K562 (cell line): Measurements from ENCODE around the gene SYMPK. TPM values are rescaled to one million over a fixed set of nuclear protein-coding genes. Genes with fewer than 3 reads are reported as not detected.
A peak's percentile ranks its signal among the peaks of the same experiment; 100 is the strongest.

ENCODE experiments used
- ATAC-seq: fragments of 200-7000 bp; cut with Tn5 transposase; 3 replicates; pipeline ENCODE4 v1.9.1; 2020; ENCODE audit warnings: moderate library complexity
- BruUV-seq: library from RNA; stranded (reverse); fragments of 400-500 nt; replicated peaks from 2 replicates; lab custom pipeline; 2021; lab: Mats Ljungman, UMichigan
- CTCF ChIA-PET: fragments of 300-600 bp; formaldehyde crosslinking; extraction: SDS; loops from one replicate; lab custom pipeline; 2021; ENCODE audit warnings: low intra/inter-chr PET ratio; lab: Yijun Ruan, JAX
- POLR2A ChIA-PET: fragments of 300-600, 350-650 bp; sonication (Branson Sonifier 250); formaldehyde crosslinking; extraction: SDS; loops from one replicate; lab custom pipeline; 2021; ENCODE audit warnings: antibody characterized with exemption, inconsistent platforms; lab: Yijun Ruan, JAX
- DNase-seq, 4 experiments: peaks; one replicate each; pipeline versions ENCODE4 v3.0.0 to v3.0.0-alpha.2; 2011 to 2018; ENCODE audit warnings: low spot score in 3 of 4, mixed read lengths in 3 of 4; ENCODE audit errors: extremely low read depth in 1 of 4
- FAIRE-seq: peaks from 2 replicates; lab custom pipeline; 2011; peaks lifted over from hg19 to GRCh38; lab: Jason Lieb, UNC
- H2AFZ ChIP-seq: 2 replicates; pipeline ENCODE4 v1.6.0; 2011; ENCODE audit warnings: low read depth, low read length, control low read depth, inconsistent platforms
- H3K27ac ChIP-seq: fragments of 200-600 bp; 3 replicates; pipeline ENCODE4 v1.8.0; 2011; ENCODE audit warnings: low read depth, mild to moderate bottlenecking, control low read depth, inconsistent platforms, low read length, moderate library complexity, mixed read lengths; ENCODE audit errors: extremely low read depth
- H3K27me3 ChIP-seq, 2 experiments: fragments of 300-600 bp in 1 of 2; 2 replicates in 1 of 2; 3 replicates in 1 of 2; pipeline versions ENCODE4 v1.6.0 to v1.8.0; 2011; ENCODE audit warnings: inconsistent platforms in 2 of 2, low read length in 2 of 2, mild to moderate bottlenecking in 1 of 2, mixed read lengths in 1 of 2, moderate library complexity in 1 of 2; ENCODE audit not compliant: control insufficient read depth in 2 of 2, insufficient read depth in 2 of 2
- H3K36me3 ChIP-seq: fragments of 300-600 bp; 3 replicates; pipeline ENCODE4 v1.8.0; 2011; ENCODE audit warnings: mild to moderate bottlenecking, low read length, inconsistent platforms; ENCODE audit not compliant: control insufficient read depth, insufficient read depth
- H3K4me1 ChIP-seq, 2 experiments: fragments of 200-600 bp in 1 of 2; replicated peaks in 1 of 2; 2 replicates in 1 of 2; 3 replicates in 1 of 2; pipeline versions ENCODE4 v1.5.1 to v1.8.0; 2011; ENCODE audit warnings: inconsistent platforms in 2 of 2, low read length in 2 of 2, mild to moderate bottlenecking in 1 of 2, mixed read lengths in 1 of 2, moderate library complexity in 1 of 2; ENCODE audit not compliant: control insufficient read depth in 2 of 2, insufficient read depth in 2 of 2
- H3K4me2 ChIP-seq: 2 replicates; pipeline ENCODE4 v1.6.1; 2011; ENCODE audit warnings: low read length, control low read depth, inconsistent platforms, mixed read lengths; ENCODE audit not compliant: insufficient read depth
- H3K4me3 ChIP-seq: fragments of 200-600 bp; sonication (generic), shearing (Covaris generic); 2 replicates; pipeline ENCODE4 v1.5.1; 2016; ENCODE audit warnings: control low read depth, inconsistent platforms
- H3K79me2 ChIP-seq: fragments of 200-600 bp; 3 replicates; pipeline ENCODE4 v1.8.0; 2011; ENCODE audit warnings: low read length, inconsistent platforms; ENCODE audit not compliant: control insufficient read depth, insufficient read depth
- H3K9ac ChIP-seq, 2 experiments: 2 replicates each; pipeline versions ENCODE4 v1.6.0 to v1.6.1; 2011; ENCODE audit warnings: low read depth in 2 of 2, low read length in 2 of 2, control low read depth in 1 of 2, inconsistent platforms in 1 of 2, mild to moderate bottlenecking in 1 of 2, mixed read lengths in 1 of 2; ENCODE audit not compliant: insufficient read depth in 1 of 2
- H3K9me1 ChIP-seq: one replicate; pipeline ENCODE4 v1.6.0; 2011; ENCODE audit warnings: inconsistent platforms, mild to moderate bottlenecking, low read length, moderate library complexity; ENCODE audit not compliant: control insufficient read depth, insufficient read depth
- H3K9me3 ChIP-seq: replicated peaks from 2 replicates; pipeline ENCODE4 v1.5.1; 2011; ENCODE audit warnings: low read depth, low read length, inconsistent platforms; ENCODE audit not compliant: control insufficient read depth, insufficient read depth
- H4K20me1 ChIP-seq: replicated peaks from 2 replicates; pipeline ENCODE4 v1.6.1; 2011; ENCODE audit warnings: low read length, inconsistent platforms, mixed read lengths; ENCODE audit not compliant: control insufficient read depth, insufficient read depth
- BRF1 ChIP-seq: IDR thresholded peaks from 3 replicates; pipeline ENCODE4 v1.6.1; 2011; ENCODE audit warnings: borderline replicate concordance, mild to moderate bottlenecking; ENCODE audit not compliant: insufficient read length; ENCODE audit errors: extremely low read depth
- CHD1 ChIP-seq: fragments of 200-600 bp; sonication (generic); IDR thresholded peaks from one replicate; pipeline ENCODE4 v1.6.1; 2012; ENCODE audit warnings: mild to moderate bottlenecking, moderate library complexity, low read length, inconsistent platforms
- ELF2 ChIP-seq: fragments of 250-450 bp; sonication (Bioruptor Pico); IDR thresholded peaks from 2 replicates; pipeline ENCODE4 v1.5.0; 2021; ENCODE audit warnings: mild to moderate bottlenecking
- FOXK1 ChIP-seq: sonication (generic); formaldehyde crosslinking; IDR thresholded peaks from 2 replicates; pipeline ENCODE4 v1.8.0; 2022; ENCODE audit warnings: missing genetic modification reagents, mild to moderate bottlenecking, borderline replicate concordance
- KDM5B ChIP-seq: fragments of 200-600 bp; sonication (generic); IDR thresholded peaks from 2 replicates; pipeline ENCODE4 v1.6.1; 2012; ENCODE audit warnings: low read depth, mild to moderate bottlenecking, moderate library complexity, low read length, control low read depth, inconsistent platforms; ENCODE audit not compliant: insufficient replicate concordance
- MEF2A ChIP-seq: IDR thresholded peaks from 2 replicates; pipeline ENCODE4 v1.6.1; 2011; ENCODE audit warnings: low read depth, mild to moderate bottlenecking, low read length, moderate library complexity; ENCODE audit not compliant: control insufficient read depth
- MTA2 ChIP-seq: fragments of 450-650 bp; IDR thresholded peaks from 2 replicates; pipeline ENCODE4 v1.6.1; 2016; ENCODE audit warnings: low read depth
- POLR2H ChIP-seq: IDR thresholded peaks from 2 replicates; pipeline ENCODE4 v1.6.1; 2016; ENCODE audit warnings: missing genetic modification characterization, low read depth, mild to moderate bottlenecking, control low read depth, missing compliant biosample characterization, moderate library complexity
- RBM15 ChIP-seq: fragments of 200-400 bp; formaldehyde crosslinking; IDR thresholded peaks from 2 replicates; pipeline ENCODE4 v1.6.1; 2018; ENCODE audit warnings: mild to moderate bottlenecking, low read length, moderate library complexity; ENCODE audit not compliant: insufficient read depth
- RBM25 ChIP-seq: fragments of 200-400 bp; formaldehyde crosslinking; IDR thresholded peaks from 2 replicates; pipeline ENCODE4 v1.6.1; 2018; ENCODE audit warnings: low read length, low read depth, moderate library complexity; ENCODE audit not compliant: severe bottlenecking
- RUNX1 ChIP-seq: sonication (generic); IDR thresholded peaks from 2 replicates; pipeline ENCODE4 v1.6.1; 2016; ENCODE audit warnings: antibody characterized with exemption, low read depth
- SMARCC2 ChIP-seq: fragments of 450-650 bp; IDR thresholded peaks from 2 replicates; pipeline ENCODE4 v1.6.1; 2017; ENCODE audit warnings: antibody characterized with exemption, moderate library complexity, mild to moderate bottlenecking, low read depth
- ZNF197 ChIP-seq: fragments of 200-800 bp; sonication (Bioruptor generic); IDR thresholded peaks from 2 replicates; pipeline ENCODE4 v1.6.1; 2016; ENCODE audit warnings: low read depth, missing genetic modification characterization, missing compliant biosample characterization
- WGBS: fragments of 100-300 bp; shearing (Covaris generic); methylation state at CpG from one replicate; pipeline ENCODE4 v1.1.6; 2016; ENCODE audit warnings: low coverage, mixed read lengths; ENCODE audit not compliant: insufficient coverage; ENCODE audit errors: missing lambda C conversion rate; 5-methylcytosine and 5-hydroxymethylcytosine counted together
- in situ Hi-C: fragments of 300-500 bp; cut with MboI; formaldehyde crosslinking; loops from 4 replicates; pipeline ENCODE4 v1.15.0; 2018; ENCODE audit warnings: inconsistent platforms, mixed read lengths
- intact Hi-C: fragments of 100-400 bp; cut with micrococcal nuclease; formaldehyde crosslinking; loops from 2 replicates; pipeline ENCODE4 v1.14.2; 2022
- polyA plus RNA-seq, 8 experiments: library from polyadenylated mRNA; depleted of rRNA in 4 of 8; stranded (reverse) in 5 of 8; unstranded in 3 of 8; fragments of >200 nt; fragmentation: Nextera tagmentation in 2 of 8; fragmentation: Illumina TruSeq in 1 of 8; extraction: Ambion mirVana in 2 of 8; extraction: Trizol in 1 of 8; gene quantifications; 2 replicates each; pipeline versions ENCODE4 v1.2.1 to v1.2.3, GENCODE V29; 2011 to 2014; ENCODE audit warnings: inconsistent platforms in 1 of 8, missing spikeins in 1 of 8
- total RNA-seq, 7 experiments: library from RNA; depleted of rRNA in 6 of 7; stranded (reverse); fragments of >200 nt in 6 of 7; fragmentation: Illumina TruSeq in 2 of 7; extraction: Trizol in 2 of 7; gene quantifications; 2 replicates each; pipeline versions ENCODE4 v1.2.1 to v1.2.3, GENCODE V29; 2011 to 2021; ENCODE audit warnings: low replicate concordance in 1 of 7
- TF ChIP-seq, protein P1 (sequence below): fragments of 450-650 bp; formaldehyde crosslinking; IDR thresholded peaks from 2 replicates; pipeline ENCODE4 v1.4.0; 2020; ENCODE audit warnings: mild to moderate bottlenecking, moderate library complexity
- TF ChIP-seq, protein P2 (sequence below): fragments of 250-450 bp; sonication (Bioruptor Pico); IDR thresholded peaks from 2 replicates; pipeline ENCODE4 v1.8.0; 2021; ENCODE audit warnings: borderline replicate concordance, mild to moderate bottlenecking, moderate library complexity; ENCODE audit not compliant: poor library complexity, severe bottlenecking
- TF ChIP-seq, protein P3 (sequence below): sonication (generic); formaldehyde crosslinking; IDR thresholded peaks from 2 replicates; pipeline ENCODE4 v1.9.0; 2022; ENCODE audit warnings: mild to moderate bottlenecking, missing genetic modification reagents
- TF ChIP-seq, protein P4 (sequence below): fragments of 450-650 bp; conservative IDR thresholded peaks from 2 replicates; pipeline ENCODE4 v1.6.1; 2016; ENCODE audit warnings: missing genetic modification characterization, low read depth, mild to moderate bottlenecking, missing compliant biosample characterization, moderate library complexity
- TF ChIP-seq, protein P5 (sequence below): fragments of 250-450 bp; sonication (Bioruptor Pico); IDR thresholded peaks from 2 replicates; pipeline ENCODE4 v1.8.0; 2022; ENCODE audit warnings: moderate library complexity, mild to moderate bottlenecking, inconsistent platforms

Gene SYMPK
- total and polyA plus RNA-seq, 9 of the 15 experiments (the other 6 are each of a cell fraction or from before 2014, with no cell fraction given) = 0.73 to 95.5 (median 58.4) TPM

DNA sequence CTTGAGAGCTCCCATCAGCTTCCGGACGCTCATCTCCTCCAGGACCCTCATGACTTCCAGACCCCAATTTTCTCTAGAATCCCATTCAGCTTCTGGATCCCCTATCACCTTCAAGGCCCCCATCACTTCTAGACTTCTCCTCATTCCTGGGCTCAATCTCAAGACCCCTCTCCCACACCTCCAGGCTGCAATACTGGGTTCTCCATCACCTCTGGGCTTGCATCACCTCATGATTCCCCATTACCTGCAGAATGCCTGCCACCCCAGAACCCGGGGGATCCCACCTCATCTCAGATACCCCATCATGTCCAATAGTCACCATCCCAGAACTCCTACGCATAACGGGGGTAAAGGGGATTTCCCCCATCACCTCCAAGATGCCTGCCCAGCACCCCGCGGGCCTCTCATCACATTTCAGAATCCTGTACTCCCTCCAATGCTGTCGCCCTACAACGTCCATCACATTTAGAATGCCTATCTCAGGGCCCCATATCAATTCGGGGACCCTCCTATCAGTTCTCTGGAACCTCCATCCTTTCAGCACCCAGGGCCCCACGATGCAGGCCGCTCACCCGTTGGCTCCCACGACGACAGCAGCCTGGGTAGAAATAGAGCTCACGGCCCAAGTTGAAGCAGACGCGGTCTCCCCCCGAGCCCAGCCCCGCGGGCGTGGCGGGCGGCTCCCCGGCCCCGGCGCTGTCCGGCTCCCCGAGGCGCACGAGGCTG lies 71.0 kb downstream of the SYMPK start:
- H3K4me3 ChIP-seq = peak overlapping the region; percentile 95
- POLR2A ChIA-PET = interaction anchor here (0.7 to 1.8 kb wide), 4 partner anchors 10 to 922 kb away, joined by 5 to 9 read pairs (median 8); partner anchors contain the start of gene DMPK
- H3K9me3 ChIP-seq = no peaks in the 10 kb centered on the region
- peak overlapping the region; percentile 93; the same call in 1 of the 2 replicates for H2AFZ ChIP-seq
- ATAC-seq (no peak), DNase-seq (no peak), FAIRE-seq (no peak)
- CTCF ChIA-PET = no interaction called here
- H4K20me1 ChIP-seq = peaks cover 3% of the 10 kb centered on the region
- peaks cover 19 to 27% of the 10 kb centered on the region in 2 experiments for H3K4me1 ChIP-seq
- BruUV-seq = TSS peak; percentile 59
- peaks cover 19% of the 10 kb centered on the region for H3K79me2 ChIP-seq
- peak overlapping the region; percentile 83 for H3K27ac ChIP-seq
- intact Hi-C loops = no loop called here
- in situ Hi-C loops = no loop called here
- H3K27me3 ChIP-seq = no peaks in the 10 kb centered on the region
- H3K9ac ChIP-seq = peak overlapping the region; percentile 77 to 99
- H3K9me1 ChIP-seq = peaks cover 4% of the 10 kb centered on the region
- 12% methylated on average over 16 of the region's 31 CpGs for WGBS
- peak overlapping the region; percentile 86 for H3K4me2 ChIP-seq
- peaks cover 38% of the 10 kb centered on the region; the same call in 2 of the 3 replicates for H3K36me3 ChIP-seq
- TF ChIP-seq RBM15 (no peak), KDM5B (peak; percentile 12), CHD1 (peak; percentile 45), RUNX1 (0 out of 2 replicates have a peak, but pooled peaks have one; percentile 27), FOXK1 (CRISPR knock-in tag) (no peak), ELF2 (CRISPR knock-in tag) (no peak), RBM25 (no peak), BRF1 (no peak), POLR2H (no peak), MEF2A (no peak), MTA2 (no peak), ZNF197 (CRISPR knock-in tag) (no peak), SMARCC2 (no peak)
- TF ChIP-seq, protein P1, sequence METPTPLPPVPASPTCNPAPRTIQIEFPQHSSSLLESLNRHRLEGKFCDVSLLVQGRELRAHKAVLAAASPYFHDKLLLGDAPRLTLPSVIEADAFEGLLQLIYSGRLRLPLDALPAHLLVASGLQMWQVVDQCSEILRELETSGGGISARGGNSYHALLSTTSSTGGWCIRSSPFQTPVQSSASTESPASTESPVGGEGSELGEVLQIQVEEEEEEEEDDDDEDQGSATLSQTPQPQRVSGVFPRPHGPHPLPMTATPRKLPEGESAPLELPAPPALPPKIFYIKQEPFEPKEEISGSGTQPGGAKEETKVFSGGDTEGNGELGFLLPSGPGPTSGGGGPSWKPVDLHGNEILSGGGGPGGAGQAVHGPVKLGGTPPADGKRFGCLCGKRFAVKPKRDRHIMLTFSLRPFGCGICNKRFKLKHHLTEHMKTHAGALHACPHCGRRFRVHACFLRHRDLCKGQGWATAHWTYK (CRISPR knock-in tag) = no peak
- TF ChIP-seq, protein P2, sequence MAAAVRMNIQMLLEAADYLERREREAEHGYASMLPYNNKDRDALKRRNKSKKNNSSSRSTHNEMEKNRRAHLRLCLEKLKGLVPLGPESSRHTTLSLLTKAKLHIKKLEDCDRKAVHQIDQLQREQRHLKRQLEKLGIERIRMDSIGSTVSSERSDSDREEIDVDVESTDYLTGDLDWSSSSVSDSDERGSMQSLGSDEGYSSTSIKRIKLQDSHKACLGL = no peak
- TF ChIP-seq, protein P3, sequence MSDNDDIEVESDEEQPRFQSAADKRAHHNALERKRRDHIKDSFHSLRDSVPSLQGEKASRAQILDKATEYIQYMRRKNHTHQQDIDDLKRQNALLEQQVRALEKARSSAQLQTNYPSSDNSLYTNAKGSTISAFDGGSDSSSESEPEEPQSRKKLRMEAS (CRISPR knock-in tag) = no peak
- TF ChIP-seq, protein P4, sequence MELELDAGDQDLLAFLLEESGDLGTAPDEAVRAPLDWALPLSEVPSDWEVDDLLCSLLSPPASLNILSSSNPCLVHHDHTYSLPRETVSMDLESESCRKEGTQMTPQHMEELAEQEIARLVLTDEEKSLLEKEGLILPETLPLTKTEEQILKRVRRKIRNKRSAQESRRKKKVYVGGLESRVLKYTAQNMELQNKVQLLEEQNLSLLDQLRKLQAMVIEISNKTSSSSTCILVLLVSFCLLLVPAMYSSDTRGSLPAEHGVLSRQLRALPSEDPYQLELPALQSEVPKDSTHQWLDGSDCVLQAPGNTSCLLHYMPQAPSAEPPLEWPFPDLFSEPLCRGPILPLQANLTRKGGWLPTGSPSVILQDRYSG (tag) = no peak
- TF ChIP-seq, protein P5, sequence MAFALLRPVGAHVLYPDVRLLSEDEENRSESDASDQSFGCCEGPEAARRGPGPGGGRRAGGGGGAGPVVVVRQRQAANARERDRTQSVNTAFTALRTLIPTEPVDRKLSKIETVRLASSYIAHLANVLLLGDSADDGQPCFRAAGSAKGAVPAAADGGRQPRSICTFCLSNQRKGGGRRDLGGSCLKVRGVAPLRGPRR = no peak
